Renal cortex interstitium (tissue), 11 donors: Measurements from ENCODE around the gene AIG1. TPM values are rescaled to one million over a fixed set of nuclear protein-coding genes. Genes with fewer than 3 reads are reported as not detected.
"Not testable (repeated sequence)": the region's sequence is repeated elsewhere in the genome, so short reads cannot be mapped to it uniquely, and the experiment has no call there.

Experiments
- DNase-seq, 11 donors: peaks; one replicate each; pipeline ENCODE4 v3.0.0-alpha.2; 2013; ENCODE audit warnings: low read depth in 9 of 11, low spot score in 4 of 11; ENCODE audit errors: extremely low read depth in 1 of 11
- polyA plus RNA-seq, 3 donors: library from polyadenylated mRNA; unstranded; fragments of 120-200 nt; gene quantifications; one replicate each; pipeline ENCODE4 v1.2.1, GENCODE V29; 2013; ENCODE audit not compliant: insufficient read length in 3 of 3

AIG1 gene
- polyA plus RNA-seq, 3 donors, result 96.4 to 110 (median 103) TPM

DNA sequence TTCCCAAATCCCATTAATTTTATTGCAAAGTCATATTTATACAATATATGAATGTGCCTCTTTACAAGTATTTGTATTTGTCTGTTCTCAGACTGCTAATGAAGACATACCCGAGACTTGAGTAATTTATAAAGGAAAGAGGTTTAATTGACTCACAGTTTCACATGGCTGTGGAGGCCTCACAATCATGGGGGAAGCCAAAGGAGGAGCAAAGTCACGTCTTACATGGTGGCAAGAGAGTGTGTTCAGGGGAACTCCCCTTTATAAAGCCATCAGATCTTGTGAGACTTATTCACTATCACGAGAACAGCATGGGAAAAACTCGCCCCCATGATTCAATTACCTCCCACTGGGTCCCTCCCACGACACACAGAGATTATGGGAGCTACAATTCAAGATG lies 79.2 kb downstream of the AIG1 start:
- DNase-seq, result not testable (repeated sequence)

DNA sequence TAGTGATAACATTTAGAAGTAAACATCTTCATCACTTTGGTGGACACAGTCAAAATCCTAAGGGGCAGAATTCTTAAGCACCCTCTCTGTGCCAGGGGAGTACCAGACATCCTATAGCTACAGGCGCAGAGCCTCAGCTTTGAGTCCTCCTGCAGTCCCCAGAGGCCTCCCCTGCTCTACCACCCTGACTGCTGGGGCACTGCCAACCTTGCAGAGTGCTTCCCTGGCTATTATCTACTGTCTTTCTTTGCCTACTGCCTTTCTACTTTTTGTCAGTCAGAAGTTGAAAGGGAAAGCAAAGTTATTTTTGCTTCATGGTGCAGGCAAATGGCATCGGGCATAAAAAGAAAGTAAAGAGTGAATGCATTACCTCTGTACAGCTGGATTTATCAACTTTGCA lies 80.1 kb downstream of the AIG1 start:
- DNase-seq, result no peak

DNA sequence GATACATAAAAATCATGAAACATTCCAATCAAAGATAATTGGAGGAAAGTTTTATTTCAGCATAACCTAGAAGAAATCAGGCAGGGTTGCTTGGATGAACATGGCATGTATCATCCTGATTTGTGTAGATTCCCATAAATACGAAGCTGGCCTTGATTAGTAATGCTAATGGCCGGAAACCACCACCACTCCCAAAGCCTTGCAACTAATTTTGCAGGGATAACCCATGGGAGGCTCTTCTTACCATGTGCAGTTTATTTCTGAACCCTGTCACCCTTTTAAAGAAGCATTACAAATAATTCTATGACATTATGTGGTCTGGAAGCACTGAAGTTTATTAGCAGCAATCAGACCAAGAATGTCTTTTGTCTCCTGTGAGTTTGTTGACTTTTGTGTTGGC lies 80.8 kb downstream of the AIG1 start:
- no peak for DNase-seq

DNA sequence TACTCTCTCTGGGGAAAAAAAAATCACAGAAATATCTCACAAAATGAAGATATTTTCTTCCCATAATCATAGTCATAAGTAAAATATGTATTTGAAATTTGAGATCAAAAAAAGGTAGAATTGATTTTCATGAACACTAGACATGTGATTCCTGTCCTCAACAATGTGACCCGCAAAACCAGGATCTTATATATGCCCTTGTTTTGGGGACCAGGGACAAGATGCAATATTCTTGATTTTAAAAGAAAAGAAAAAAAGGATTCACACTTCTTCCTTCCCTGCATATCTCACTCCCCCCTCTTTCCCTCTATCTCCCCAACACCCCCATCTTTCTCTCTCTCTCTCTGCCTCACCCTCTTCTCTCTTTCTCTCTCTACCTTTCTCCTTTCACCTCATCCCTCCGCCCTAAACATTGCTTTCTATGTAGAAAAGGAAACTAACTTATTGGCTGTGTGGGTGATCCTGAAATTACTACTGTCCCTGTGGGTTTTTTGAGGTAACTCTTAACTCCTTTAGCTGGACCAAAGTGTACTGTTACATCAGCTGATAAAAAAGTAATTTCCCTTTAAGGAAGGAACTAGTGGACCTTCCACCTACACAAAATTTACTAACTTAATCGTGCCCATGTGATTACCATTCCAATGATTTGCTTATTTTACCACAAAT lies 85.6 kb downstream of the AIG1 start:
- no peak for DNase-seq

DNA sequence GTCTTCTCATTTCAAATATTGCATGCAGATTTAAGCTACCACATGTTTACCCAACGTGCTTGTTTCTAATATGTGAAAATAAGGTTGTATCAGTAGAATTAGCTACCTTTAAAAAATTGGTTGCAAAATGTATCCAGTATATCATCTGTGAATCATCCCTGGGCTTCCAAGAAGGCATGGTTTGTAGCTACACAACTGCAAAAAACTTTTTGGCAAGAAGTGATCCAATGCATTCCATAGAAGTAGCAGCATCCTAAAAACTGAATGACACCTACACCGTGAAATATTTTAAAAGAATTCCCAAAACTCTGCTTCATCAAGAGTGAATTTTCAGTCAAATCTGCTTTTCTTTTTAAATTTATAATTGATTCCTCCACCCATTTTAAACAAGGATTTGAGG lies 89.1 kb downstream of the AIG1 start:
- no peak for DNase-seq

DNA sequence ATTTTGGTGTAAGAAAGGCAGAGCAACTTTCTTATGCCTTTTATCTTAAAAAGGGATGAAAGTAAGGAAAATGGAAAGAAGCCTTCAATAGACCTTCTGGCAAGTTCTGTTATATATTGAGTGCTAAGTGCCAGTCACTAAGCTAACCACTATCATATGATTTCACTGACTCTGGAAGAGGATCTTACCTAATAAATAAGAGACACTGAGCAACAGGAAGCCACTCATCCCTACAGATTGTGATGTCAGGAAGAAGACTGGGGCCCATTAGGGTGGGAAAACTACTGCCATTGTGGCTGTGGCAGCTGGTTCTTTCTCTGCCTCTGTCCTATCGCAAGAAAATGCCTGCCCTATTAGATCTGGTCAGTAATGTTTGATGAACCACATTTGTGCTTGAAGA lies 89.6 kb downstream of the AIG1 start:
- no peak for DNase-seq

DNA sequence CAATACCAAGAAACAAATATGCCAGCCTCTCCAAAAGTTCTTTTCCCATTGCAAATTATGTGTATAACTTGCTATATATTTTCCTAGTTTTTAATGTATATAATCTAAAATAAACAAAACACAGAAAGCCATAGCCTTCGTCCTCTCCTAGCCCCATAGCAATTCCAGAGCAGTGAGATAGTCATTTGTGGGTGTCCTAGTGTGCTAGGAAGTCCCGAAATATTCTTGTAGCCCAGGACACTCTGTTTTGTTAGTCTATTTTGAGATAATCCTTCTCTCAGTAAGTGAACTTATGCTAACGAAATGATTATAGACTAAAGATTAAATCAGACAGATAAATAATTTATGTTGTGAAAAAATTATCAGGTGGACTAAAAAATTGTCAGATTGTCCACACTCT lies 90.7 kb downstream of the AIG1 start:
- DNase-seq, result no peak

DNA sequence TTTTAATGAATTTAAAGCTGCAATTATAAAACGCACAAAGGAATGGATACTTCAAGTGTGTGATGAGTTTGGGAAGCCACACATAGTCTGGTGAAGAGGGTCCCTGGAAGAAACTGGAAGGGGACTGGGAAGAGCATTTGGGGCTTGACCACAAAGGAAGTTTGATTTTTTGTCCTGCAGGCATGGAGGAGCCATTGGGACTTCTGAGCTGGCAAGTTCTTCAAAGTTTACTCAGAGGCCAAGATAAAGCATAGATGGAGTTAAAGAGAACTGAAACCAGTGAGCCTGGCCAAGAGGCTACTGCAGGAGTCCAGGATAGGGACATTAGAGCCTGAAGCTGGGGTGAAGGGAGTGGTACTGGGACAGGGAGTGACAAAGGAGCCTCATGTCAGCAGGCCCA lies 95.0 kb downstream of the AIG1 start:
- no peak for DNase-seq

DNA sequence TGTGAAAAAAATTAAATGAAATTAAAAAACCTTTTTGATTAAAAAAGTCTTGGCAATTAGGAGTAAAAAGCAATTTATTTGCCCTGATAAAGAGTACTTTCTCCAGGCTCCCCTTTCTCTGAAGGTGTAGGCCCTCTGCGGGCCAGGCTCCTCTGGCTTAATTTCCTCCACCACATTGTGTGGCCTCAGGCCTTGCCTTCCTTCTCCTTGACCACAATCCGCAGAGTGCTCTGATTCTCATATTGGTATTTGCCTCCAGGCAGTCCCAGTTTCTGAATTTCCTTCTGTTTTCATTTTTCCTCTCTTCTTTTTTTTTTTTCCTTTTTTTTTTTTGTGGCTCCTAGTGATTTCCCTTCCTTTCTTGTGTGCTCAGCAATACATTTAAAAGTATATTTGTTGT lies 96.4 kb downstream of the AIG1 start:
- no peak for DNase-seq

DNA sequence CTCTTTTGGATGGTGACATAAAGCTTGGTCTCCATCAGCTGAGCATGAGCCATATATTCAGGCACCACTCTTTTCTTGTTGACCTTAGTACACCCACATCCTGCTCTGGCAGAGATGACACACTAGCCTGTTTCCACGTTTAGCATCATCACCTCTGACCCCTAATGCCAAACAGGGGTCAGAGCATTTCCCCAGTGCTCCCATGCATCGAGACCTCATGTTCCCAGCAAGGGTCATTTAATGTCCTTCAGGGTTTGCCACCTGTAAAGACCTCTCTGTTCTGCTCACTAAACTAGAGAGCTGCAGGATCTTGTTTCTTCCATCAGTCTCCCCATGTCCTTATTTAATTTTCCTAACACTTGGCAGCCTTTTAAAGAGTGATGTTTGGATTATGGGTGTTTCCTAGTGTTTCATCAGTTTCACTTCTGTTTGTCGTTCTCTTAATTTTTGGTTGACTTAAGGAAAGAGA lies 97.5 kb downstream of the AIG1 start:
- DNase-seq, result no peak

DNA sequence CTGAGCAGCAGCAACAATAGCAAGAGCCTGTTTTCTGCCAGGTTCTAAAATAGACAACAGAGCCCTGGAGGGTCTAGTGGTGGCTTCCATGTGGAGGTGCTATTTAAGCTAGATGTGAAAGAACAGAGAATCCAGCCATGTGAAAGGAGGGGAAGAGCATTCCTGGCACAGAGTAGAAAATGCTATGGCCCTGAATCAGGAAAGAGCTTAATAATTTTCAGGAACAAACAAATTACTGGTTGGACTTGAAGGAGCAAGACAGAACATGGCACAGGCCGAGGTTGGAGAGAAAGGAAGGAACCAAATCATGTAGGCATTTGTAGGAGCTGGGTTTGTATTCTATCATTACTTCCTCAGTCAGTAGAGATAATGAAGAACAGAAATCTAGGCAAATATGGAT lies 98.3 kb downstream of the AIG1 start:
- no peak for DNase-seq

DNA sequence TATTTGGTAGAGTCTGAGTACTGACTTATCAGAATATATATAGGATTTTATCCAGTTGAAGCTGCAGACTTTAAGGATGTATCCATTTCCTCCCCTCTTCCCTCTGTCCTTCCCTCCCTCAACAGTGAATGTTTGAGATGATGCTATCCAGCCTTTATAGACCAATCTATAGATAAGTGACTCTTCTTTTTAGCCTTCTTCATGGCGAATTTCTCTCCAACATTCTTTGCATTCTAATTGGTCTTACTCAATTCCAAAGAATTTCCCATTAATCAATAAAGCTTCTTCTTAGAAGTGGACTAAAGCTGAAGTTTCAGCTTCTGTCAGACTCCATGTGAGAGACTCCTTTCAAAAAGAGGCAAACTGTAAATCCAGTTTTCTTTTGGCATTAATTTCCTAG lies 99.3 kb downstream of the AIG1 start:
- DNase-seq, result no peak

DNA sequence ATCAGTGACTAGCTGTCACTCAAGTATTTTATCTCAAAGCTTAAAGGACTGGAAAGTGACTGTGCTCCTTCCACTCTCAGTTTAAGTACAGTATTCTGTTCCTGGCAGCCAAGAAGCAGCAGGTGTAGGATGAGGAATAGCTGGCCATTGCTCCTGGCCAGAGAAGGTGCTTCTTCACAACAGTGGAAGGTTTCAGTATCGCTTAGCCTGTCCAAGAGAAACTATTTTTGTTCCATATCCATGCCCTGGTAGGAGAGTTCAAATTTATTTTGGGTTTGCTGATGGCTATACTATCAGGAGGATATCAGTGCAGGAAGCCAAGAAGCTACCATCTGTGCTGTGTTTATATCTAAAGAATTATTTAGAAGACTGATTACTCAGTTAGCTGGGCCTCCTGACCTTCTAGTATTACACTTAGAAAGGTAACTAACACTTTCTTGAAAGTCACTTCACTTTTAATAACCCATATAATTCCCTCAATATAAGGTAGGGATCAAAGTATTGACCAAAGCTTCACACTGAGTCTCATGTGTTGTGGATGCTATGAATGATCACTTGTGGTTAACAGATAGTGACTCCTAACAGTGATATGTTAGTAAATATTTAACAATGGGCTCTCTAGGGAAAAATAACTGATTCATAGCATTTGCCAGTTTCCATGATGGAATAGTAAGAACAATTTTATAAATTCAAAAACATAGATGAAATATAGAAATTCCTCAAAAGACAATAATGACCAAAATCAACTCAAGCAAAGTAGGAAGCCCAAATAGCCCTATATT lies 99.9 kb downstream of the AIG1 start:
- no peak for DNase-seq

DNA sequence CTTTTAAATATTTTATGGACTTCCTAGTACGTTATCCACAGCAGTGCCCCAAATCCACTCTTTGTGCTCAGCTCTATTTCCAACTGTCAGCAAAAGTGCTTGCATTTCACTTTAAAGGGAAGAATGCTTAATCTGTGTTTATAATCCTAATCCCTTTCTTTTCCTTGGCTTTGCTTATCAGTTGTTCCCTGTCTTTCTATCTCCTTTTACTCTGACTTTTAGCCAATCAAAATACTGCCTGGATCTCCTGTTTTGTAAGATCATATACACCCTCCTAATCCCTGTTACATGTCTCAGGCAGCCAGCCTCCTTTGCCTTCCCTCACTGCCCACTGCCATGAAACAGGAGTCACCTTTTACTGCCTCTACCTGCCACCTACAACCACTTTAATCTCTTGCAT lies 102.9 kb downstream of the AIG1 start:
- no peak for DNase-seq

DNA sequence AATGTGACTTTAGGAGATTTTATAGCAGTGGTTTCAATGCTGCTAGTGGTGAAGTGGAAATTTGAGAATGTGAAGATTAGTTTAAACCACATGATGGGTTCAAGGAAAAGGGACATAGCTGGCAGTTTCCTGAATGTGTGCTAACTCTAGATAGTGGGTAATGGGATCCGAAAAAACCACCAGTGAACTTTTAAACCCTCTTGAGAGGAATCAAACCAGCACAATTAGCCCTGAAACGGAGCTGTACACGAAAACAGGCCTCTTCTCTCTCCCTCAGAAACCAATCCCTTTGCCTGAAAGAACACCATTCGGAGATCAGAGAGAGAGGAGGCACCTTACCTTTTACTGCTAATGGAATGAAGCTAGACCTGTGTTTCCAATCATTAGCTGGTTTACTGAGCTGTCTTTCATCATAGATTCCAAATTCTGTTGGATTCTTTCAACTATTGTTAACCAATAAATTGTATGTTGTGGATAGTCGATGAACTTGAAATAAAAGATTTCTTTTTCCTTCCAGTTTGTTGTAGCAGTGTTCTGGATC lies 103.9 kb downstream of the AIG1 start:
- no peak for DNase-seq

DNA sequence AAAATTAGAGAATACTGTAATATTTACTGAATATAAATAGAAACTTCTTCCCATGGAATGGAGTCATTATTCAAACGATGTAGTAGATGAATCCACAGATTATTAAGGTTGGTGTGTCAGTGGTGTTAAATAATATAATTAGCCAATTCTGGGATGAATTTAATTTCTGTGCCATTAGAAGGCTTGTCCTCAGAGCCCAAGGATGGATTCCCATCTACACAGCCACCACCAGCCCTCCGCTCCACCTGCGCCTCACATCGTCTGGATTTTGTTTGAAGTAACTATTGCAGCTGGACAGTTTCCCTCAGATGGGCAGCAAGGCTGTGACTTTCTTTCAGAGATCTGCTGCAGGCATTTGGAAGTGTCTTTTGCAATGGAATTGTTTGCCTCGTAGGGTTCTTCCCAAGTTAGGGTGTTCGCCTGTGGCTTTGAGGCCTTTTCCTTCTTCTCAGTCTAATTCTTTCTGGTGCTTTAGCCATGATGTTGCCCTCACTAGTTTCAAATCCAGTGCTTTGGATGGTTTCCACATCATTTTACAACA lies 104.7 kb downstream of the AIG1 start:
- DNase-seq, result no peak

DNA sequence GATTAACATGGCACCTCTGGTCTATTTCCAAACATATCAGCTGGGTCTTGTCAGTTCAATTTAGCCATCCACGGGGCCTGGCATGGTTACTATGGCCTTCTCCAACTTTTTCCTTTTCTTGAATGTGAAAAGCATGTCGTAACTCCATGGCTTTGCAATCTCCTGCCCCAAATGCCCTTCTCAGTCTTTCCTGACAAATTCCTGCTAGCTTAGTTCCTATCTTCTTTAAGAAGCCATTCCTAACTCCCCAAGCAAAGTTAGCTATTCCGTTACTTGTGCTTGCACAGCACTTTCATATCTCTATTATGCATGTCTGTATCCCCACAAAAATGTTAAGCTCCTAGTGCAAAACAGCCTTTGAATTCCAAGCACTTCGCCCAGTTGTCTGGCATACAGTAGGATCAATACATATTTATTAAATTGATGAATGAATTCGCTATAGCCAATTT lies 105.6 kb downstream of the AIG1 start:
- DNase-seq, result no peak

DNA sequence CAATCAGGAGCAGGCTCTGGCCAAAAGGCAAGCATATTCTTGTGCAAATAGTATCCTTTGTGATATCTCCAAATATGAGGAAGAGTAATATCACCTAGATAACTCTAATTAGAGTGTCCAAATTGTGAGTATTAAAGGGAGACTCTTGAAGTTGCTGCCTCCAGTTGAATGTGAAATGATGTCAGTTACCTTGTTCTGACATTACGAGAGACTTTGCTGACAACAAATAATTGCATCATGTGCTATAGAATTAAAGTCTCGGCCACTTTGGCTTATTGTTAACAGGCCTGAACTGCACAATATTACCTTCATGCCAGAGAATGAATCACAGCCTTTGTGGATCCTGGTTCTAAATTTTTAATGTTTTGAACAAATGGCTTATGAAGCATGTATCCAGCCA lies 106.5 kb downstream of the AIG1 start:
- no peak for DNase-seq

DNA sequence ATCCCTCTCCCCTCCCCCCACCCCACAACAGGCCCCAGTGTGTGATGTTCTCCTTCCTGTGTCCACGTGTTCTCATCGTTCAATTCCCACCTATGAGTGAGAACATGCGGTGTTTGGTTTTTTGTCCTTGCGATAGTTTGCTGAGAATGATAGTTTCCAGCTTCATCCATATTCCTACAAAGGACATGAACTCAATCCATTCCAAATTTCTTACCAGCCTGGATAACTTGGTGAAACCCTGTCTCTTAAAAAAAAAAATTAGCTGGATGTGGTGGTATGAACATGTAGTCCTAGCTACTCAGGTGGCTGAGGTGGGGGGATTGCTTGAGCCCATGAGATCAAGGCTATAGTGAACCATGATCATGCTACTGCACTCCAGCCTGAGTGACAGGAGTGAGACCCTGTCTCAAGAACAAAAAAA lies 107.7 kb downstream of the AIG1 start:
- not testable (repeated sequence) for DNase-seq

DNA sequence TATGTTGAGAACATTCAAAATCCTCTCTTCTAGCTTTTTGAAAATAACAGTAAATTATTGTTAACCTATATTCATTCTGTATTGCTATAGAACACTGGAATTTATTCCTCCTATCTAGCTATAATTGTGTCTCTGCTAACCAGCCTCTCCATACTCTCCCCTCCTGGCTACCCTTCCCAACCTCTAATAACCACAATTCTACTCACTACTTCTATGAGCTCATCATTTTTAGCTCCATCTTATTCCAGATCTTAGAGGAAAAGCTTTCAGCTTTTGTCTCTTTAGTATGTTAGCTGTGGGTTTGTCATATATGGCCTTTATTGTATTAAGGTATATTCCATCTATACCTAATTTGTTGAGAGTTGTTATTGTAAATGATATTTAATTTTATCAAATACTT lies 108.8 kb downstream of the AIG1 start:
- DNase-seq, result no peak
